Loucy (cell line): ENCODE results near the gene SLC2A1.

ENCODE experiments used
- EZH2phosphoT487 ChIP-seq: fragments of 200-600 bp; IDR thresholded peaks from 2 replicates; pipeline ENCODE4 v1.6.1; 2018; ENCODE audit warnings: antibody characterized with exemption, mild to moderate bottlenecking, moderate library complexity, borderline replicate concordance
- TF ChIP-seq, protein P1 (sequence below): fragments of 200-600 bp; sonication (generic); conservative IDR thresholded peaks from 2 replicates; pipeline ENCODE4 v1.5.1; 2014; ENCODE audit warnings: mild to moderate bottlenecking, antibody characterized with exemption, low read length

GRCh38 chr1:42886046-42886739 lies 72.5 kb downstream of the SLC2A1 start:
- TF ChIP-seq, protein P1, sequence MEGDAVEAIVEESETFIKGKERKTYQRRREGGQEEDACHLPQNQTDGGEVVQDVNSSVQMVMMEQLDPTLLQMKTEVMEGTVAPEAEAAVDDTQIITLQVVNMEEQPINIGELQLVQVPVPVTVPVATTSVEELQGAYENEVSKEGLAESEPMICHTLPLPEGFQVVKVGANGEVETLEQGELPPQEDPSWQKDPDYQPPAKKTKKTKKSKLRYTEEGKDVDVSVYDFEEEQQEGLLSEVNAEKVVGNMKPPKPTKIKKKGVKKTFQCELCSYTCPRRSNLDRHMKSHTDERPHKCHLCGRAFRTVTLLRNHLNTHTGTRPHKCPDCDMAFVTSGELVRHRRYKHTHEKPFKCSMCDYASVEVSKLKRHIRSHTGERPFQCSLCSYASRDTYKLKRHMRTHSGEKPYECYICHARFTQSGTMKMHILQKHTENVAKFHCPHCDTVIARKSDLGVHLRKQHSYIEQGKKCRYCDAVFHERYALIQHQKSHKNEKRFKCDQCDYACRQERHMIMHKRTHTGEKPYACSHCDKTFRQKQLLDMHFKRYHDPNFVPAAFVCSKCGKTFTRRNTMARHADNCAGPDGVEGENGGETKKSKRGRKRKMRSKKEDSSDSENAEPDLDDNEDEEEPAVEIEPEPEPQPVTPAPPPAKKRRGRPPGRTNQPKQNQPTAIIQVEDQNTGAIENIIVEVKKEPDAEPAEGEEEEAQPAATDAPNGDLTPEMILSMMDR = no peak
- TF ChIP-seq EZH2phosphoT487 = no peak
